ENCODE measurements around the gene MT1F. TPM values are rescaled to one million over a fixed set of nuclear protein-coding genes. Genes with fewer than 3 reads are reported as not detected.
"Not testable (repeated sequence)": the region's sequence is repeated elsewhere in the genome, so short reads cannot be mapped to it uniquely, and the experiment has no call there.

MT1F gene
- total RNA-seq, 1 donor: 4.6 TPM

GRCh38 chr16:56669840-56670619 lies 12.3 kb downstream of the MT1F start:
- DNase-seq (ENCODE audit: low read depth in 2 of 3, low spot score in 2 of 3): no peak

GRCh38 chr16:56670620-56670934 lies 12.8 kb downstream of the MT1F start:
- no peak for DNase-seq (ENCODE audit: low read depth in 2 of 3, low spot score in 2 of 3)

DNA sequence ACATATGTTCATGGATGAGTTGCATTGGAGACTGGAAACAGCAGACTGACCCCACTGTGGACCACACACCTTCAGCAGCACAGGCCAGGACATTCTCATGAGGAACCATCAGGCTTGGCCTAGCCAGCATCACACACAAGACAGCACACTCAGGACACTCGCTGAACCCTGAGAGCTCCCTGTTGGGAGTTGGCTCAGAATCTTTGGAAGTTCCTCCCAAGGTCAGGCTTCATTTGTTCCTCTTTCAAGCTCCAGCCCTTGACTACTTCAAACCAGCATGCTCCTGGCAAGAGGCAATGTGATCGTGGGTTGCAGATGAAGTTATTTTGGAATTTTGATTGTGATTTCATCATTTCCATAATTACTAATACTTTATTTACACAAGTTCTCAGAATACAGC lies 13.9 kb downstream of the MT1F start:
- DNase-seq (ENCODE audit: low read depth in 2 of 3, low spot score in 2 of 3): not testable (repeated sequence)

DNA sequence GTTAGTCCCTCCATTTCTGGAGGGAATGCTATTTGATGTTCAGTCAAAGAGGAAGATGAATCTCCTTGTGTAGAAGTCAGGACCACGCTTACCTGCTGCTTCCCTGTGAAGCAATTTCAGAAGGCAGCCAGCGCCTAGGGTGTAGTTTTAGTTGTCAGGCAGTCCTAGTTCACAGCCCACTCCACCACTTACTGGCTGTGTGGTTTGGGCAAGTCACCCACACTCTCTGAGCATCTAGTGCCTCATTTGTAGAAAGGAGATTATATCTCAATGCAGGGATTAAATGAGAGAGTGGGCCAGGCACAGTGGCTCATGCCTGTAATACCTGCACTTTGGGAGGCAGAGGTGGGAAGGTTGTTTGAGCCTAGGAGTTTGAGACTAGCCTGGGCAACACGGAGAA lies 14.4 kb downstream of the MT1F start:
- DNase-seq (ENCODE audit: low read depth in 2 of 3, low spot score in 2 of 3): not testable (repeated sequence)

GRCh38 chr16:56672761-56673536 lies 15.2 kb downstream of the MT1F start:
- no peak for DNase-seq (ENCODE audit: low read depth in 2 of 3, low spot score in 2 of 3)

GRCh38 chr16:56673921-56674320 lies 16.2 kb downstream of the MT1F start:
- peak in 1 of 3 donors; percentile 73 for DNase-seq (ENCODE audit: low read depth in 2 of 3, low spot score in 2 of 3)

GRCh38 chr16:56674570-56674969 lies 16.8 kb downstream of the MT1F start:
- not testable (repeated sequence) for DNase-seq (ENCODE audit: low read depth in 2 of 3, low spot score in 2 of 3)

- DNase-seq (ENCODE audit: low read depth in 2 of 3, low spot score in 2 of 3): peak in 1 of 3 donors; percentile 37
Observed at GRCh38 chr16:56675685-56676210, 18.0 kb downstream of the MT1F start.

- no peak for DNase-seq (ENCODE audit: low read depth in 2 of 3, low spot score in 2 of 3)
Observed at GRCh38 chr16:56677474-56677873, 19.7 kb downstream of the MT1F start.

DNA sequence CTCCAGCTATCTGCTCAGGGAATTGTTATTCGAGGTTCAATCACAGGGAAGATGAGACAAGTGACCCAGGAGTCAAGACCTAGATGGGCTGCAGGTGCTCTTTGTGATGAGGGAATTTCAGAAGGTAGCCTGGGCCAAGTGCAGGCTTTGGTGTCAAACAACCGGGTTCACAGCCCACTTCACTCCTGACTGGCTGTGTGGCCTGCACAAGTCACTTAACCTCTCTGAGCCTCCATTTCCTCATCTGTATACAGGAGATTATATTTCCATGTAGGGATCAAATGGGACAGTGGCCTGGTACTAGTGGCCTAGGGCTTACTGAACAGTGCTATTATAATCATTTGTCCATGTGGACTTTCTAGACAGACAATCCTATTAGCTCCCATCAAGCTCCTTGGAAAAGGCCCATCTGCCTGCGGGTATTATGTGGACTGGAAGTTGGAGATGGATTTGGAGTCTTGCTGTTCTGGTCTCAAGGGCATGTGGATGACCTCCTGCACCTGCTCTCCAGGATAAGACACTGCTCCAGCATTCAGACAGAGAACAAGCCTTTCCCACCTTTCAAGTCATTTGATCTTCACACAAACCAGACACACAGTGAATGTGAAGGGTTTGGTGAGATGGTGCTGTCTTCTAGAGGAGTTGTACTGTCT lies 21.4 kb downstream of the MT1F start:
- DNase-seq (ENCODE audit: low read depth in 2 of 3, low spot score in 2 of 3): no peak

- no peak for DNase-seq (ENCODE audit: low read depth in 2 of 3, low spot score in 2 of 3)
Observed at GRCh38 chr16:56679818-56680217, 22.1 kb downstream of the MT1F start.

DNA sequence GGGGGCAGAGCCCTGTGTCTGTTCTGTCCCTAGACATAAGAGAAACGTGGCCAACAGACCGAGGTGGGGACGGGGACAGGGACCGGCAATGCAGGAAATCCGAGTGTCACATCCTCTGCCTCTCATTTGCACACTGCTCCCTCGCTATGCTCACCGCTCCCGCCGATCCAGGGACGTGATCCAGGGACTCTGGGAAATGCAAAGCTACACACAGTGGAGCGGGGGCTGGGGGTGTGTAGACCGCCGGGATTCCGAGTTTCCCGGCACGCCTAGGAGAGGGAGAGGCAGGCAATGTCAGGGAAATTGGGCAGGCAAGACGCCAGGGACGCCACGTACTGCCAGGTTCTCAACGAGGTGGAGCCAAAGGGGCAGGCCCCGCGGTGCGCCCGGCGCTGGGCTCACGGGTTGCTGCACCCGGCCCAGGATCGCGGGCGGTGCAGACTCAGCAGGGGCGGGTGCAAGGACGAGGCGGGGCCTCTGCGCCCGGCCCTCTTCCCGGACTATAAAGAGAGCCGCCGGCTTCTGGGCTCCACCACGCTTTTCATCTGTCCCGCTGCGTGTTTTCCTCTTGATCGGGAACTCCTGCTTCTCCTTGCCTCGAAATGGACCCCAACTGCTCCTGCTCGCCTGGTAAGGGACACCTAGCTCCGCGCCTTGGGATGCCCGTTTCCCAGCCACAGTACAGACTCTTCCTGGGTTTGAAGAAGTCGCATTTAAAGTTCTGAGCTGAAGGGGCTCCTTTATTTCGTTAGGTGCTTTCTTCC lies 24.4 kb downstream of the MT1F start, which contains the start of gene MT1X:
Gene MT1X, plus strand, starts transcription at position 532 of the 764 bp plus-strand sequence. Its CDS starts 71 bp downstream, at position 603.
- DNase-seq (ENCODE audit: low read depth in 2 of 3, low spot score in 2 of 3): peak; percentile 60 to 83 (median 67)

DNA sequence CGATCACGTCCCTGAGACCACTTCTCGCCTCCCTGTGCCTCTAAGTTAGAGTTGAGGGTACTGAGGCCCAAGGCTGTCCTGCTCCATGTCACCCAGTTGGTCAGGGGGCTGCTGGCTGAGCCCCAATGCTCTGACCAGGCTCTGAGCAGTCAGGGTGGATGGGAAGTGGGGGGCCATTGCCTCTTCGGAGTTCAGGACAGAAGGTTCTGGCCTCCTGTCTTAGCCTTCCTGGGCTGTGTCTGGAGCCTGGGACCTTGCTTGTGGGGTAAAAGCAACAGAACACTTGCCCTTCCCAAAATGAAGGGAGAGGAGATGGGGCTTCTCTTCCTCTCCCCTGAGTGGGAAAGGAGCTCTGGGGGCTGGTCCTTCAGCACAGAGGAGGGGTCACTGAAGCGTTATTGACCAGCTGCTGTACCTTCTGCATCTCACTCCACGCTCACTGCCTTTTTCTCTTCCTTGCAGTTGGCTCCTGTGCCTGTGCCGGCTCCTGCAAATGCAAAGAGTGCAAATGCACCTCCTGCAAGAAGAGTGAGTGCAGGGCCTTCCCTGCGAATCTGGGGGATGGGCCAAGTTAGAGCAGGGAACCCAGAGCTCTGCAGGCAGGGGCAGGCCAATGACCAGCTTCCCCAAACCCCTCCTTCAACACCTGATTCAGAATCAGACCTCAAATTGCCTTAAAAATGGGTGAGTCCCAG lies 25.1 kb downstream of the MT1F start:
- DNase-seq (ENCODE audit: low read depth in 2 of 3, low spot score in 2 of 3): no peak

DNA sequence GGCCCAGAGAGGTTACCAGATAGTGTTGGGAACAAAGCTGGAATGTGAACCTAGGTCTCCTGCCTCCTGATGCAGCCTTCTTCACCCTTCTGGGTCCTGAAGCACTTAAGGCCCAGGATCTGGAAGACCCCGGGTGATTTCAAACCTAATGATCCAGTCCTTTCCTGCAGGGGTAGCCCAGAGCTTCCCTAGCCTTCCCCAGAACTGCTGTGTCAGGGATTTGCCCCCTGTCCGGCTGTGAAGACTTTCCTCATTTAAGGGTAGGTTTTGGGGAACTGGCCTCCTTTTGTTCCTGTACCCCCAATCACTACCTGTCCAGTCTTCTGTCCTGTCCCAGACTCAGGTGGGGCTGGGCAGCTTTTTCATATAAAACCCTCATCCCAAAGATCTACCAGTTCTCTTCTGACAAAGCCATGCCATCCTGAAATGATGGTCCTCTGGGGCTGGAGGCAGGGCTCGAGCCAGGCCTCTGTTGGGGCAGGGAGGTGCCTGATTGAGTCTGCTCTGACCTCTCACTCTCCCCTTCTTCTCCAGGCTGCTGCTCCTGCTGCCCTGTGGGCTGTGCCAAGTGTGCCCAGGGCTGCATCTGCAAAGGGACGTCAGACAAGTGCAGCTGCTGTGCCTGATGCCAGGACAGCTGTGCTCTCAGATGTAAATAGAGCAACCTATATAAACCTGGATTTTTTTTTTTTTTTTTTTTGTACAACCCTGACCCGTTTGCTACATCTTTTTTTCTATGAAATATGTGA lies 25.8 kb downstream of the MT1F start:
- DNase-seq (ENCODE audit: low read depth in 2 of 3, low spot score in 2 of 3): no peak

DNA sequence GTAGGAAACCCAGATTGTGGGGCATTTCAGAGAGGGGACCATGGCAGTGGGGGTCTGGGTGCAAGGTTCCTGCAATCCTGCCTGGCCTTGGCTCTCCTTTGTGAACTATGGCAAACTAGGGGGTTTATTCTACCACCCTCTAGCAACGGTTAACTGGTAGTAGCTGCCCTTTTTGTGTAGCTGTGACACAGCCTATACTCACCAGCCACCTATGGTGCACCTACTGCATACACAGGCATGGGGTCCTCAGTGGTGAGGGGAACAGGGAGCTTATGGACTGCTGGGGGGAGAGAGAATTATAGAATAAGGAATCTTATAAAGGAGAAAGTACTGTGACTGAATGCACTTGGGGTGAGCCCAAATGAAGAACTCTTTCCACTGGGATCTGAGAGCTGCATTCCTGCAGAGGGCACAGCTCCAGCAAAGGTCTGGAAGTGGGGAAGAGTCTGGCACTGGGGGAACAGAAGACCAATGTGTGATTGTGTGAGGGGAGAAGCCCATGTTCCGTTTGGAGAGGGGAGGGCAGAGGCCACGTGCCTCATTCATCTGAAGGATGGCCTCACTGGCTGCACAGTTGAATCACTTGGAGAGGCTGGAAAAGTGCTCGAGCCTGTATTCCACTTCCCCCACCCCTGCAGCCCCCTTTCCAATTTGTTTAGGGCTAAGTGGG lies 26.6 kb downstream of the MT1F start:
- no peak for DNase-seq (ENCODE audit: low read depth in 2 of 3, low spot score in 2 of 3)

DNA sequence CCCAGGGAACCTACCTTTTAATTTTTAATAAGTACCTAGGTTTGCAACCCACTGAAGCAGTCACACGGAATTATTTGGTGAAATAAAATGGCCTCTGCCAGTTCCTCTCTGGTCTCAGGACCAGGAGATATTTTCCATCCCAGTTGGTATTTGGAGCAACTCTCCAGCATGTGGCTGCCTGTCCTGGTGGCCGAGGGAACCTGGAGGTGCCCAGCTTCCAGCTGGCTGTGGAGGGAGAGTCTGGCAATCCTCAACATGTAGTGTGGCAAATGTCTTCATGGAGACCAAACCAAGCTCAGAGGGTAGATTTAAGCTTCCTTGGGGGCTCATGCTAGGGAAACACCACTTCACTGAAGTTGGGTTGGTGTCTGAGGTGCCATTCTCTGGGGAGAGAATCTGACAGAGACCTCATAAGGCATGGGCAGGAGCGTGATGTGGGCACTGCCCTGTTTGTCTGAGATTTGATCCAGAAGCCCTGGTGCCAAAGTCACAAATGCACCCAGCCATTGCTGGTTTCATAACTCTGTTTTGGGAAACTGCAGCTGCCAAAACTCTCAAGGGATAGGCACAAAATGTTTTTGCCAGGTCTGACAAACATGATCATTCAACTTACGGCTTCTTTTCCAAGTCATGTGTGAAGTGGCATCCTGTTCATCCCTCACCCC lies 27.3 kb downstream of the MT1F start:
- no peak for DNase-seq (ENCODE audit: low read depth in 2 of 3, low spot score in 2 of 3)

- DNase-seq (ENCODE audit: low read depth in 2 of 3, low spot score in 2 of 3): no peak
Observed at GRCh38 chr16:56686758-56687157, 29.0 kb downstream of the MT1F start.

- DNase-seq (ENCODE audit: low read depth in 2 of 3, low spot score in 2 of 3): no peak
Observed at GRCh38 chr16:56688762-56689161, 31.0 kb downstream of the MT1F start.
